ENCODE data around the gene CYFIP2. TPM values are rescaled to one million over a fixed set of nuclear protein-coding genes. Genes with fewer than 3 reads are reported as not detected.

The CYFIP2 gene
- total and polyA plus RNA-seq, 10 of the 15 experiments (the other 5 are each of a cell fraction or from before 2014, with no cell fraction given), result 43.4 to 173 (median 96.0) TPM

- Histone ChIP-seq H3K27ac (ENCODE audit: control insufficient read depth, insufficient read depth) (no peak overlapping the region), H3K27me3 (replicated peaks in 1 of 2; ENCODE audit: control insufficient read depth in 2 of 2, insufficient read depth in 2 of 2, low read length in 1 of 2) (no peaks in the 10 kb centered on the region), H4K20me1 (ENCODE audit: control insufficient read depth, insufficient read depth) (no peaks in the 10 kb centered on the region; the same call in 1 of the 2 replicates), H3K9me3 (replicated peaks; ENCODE audit: control insufficient read depth, insufficient read depth, low read length) (peaks cover 5% of the 10 kb centered on the region; the same call in 1 of the 3 replicates), H2AFZ (ENCODE audit: control insufficient read depth, low read depth, low read length) (no peak overlapping the region), H3K4me2 (ENCODE audit: control insufficient read depth, insufficient read depth) (no peak overlapping the region), H3K4me3 (no peak overlapping the region), H3K36me3 (ENCODE audit: control insufficient read depth in 2 of 2, insufficient read depth in 2 of 2, low read length in 1 of 2) (peaks cover 0 to 6% of the 10 kb centered on the region in 2 experiments; a peak in 2 of 4 replicates), H3K4me1 (ENCODE audit: control insufficient read depth, insufficient read depth, low read length) (peaks cover 21% of the 10 kb centered on the region), H3K9ac (ENCODE audit: control insufficient read depth, insufficient read depth, low read length) (no peak overlapping the region), H3K79me2 (ENCODE audit: control insufficient read depth, insufficient read depth, low read length) (peaks cover 85% of the 10 kb centered on the region)
- no TSS peak for BruUV-seq (replicated peaks)
- 89% methylated on average over 7 of the region's 7 CpGs for WGBS (ENCODE audit: insufficient coverage, insufficient replicate concordance, low lambda C conversion rate, missing lambda C conversion rate)
- intact Hi-C loops (cut with micrococcal nuclease; ENCODE audit: unreplicated experiment), result loop anchor here (10.0 kb wide), 3 partner anchors 315 to 1775 kb away; no protein-coding TSS in a partner anchor
- TF ChIP-seq LARP7 (IDR thresholded peaks at IDR 0.05) (no peak), NR2F1 (conservative IDR thresholded peaks at IDR 0.05) (no peak), NFXL1 (IDR thresholded peaks at IDR 0.05; ENCODE audit: borderline replicate concordance) (no peak), GATAD2B (conservative IDR thresholded peaks at IDR 0.05; ENCODE audit: low read depth) (no peak), RELB (IDR thresholded peaks at IDR 0.05; ENCODE audit: low read depth) (no peak), ATF2 (IDR thresholded peaks at IDR 0.05; ENCODE audit: low read length) (no peak), SIX5 (IDR thresholded peaks at IDR 0.05; ENCODE audit: low read depth, low read length, severe bottlenecking) (no peak), IRF3 (IDR thresholded peaks at IDR 0.05) (no peak), ZBED1 (IDR thresholded peaks at IDR 0.05; ENCODE audit: borderline replicate concordance) (no peak), ZBTB4 (CRISPR knock-in tag; IDR thresholded peaks at IDR 0.05) (no peak), DPF2 (IDR thresholded peaks at IDR 0.05) (no peak), HDAC6 (IDR thresholded peaks at IDR 0.05; ENCODE audit: unreplicated experiment) (no peak)
- ChIA-PET CTCF (interaction anchor here (1.2 to 2.8 kb wide), 2 partner anchors 26 to 33 kb away, joined by 3 to 14 read pairs; no protein-coding TSS in a partner anchor), POLR2A (interaction anchor here (1.1 kb wide), 1 partner anchor 42 kb away, joined by 3 read pairs; no protein-coding TSS in a partner anchor), SMC1A (ENCODE audit: uncharacterized antibody, unreplicated experiment) (interaction anchor here (1.2 to 4.0 kb wide), 5 partner anchors 12 to 33 kb away, joined by 4 to 20 read pairs (median 5); no protein-coding TSS in a partner anchor), RAD21 (ENCODE audit: unreplicated experiment) (interaction anchor here (1.0 to 1.5 kb wide), 5 partner anchors 12 to 130 kb away, joined by 3 to 4 read pairs (median 3); no protein-coding TSS in a partner anchor)
- FAIRE-seq (no peak), DNase-seq (ENCODE audit: low read depth, low spot score) (no peak), ATAC-seq (no peak)
- in situ Hi-C loops (cut with MboI), result no loop called here
Measured at GRCh38 chr5:157279605-157280239, 13.8 kb downstream of the CYFIP2 start.
